Omental fat pad (tissue), 4 donors: Measurements from ENCODE around the gene GRB7. TPM values are rescaled to one million over a fixed set of nuclear protein-coding genes. Genes with fewer than 3 reads are reported as not detected.
"Not testable (repeated sequence)": the region's sequence is repeated elsewhere in the genome, so short reads cannot be mapped to it uniquely, and the experiment has no call there.

Experiments
- ATAC-seq: fragments of 150-250 bp; one replicate; pipeline ENCODE4 v1.9.1; 2016; ENCODE audit warnings: mild to moderate bottlenecking, moderate library complexity; ENCODE audit not compliant: low FRiP score
- DNase-seq: peaks from one replicate; pipeline ENCODE4 v3.0.0-alpha.2; 2019; ENCODE audit warnings: low spot score
- CTCF ChIP-seq, 3 donors: fragments of 450-650 bp; IDR thresholded peaks; one replicate each; pipeline ENCODE4 v1.5.1; 2016 to 2017; ENCODE audit warnings: antibody characterized with exemption in 3 of 3, mild to moderate bottlenecking in 3 of 3, moderate library complexity in 2 of 3
- total RNA-seq, 4 donors: library from RNA; depleted of rRNA; stranded (reverse); fragments of >200 nt; gene quantifications; one replicate each; pipeline ENCODE4 v1.1.0, GENCODE V29; 2016

Gene GRB7
- total RNA-seq, 4 donors from 2014 or later: 13.0 to 19.3 (median 14.0) TPM; not detected in 1

GRCh38 chr17:39763051-39763820 lies 25.5 kb downstream of the GRB7 start:
- TF ChIP-seq CTCF (IDR thresholded peaks at IDR 0.05): no peak
- ATAC-seq (no peak), DNase-seq (no peak)

GRCh38 chr17:39764171-39764570 lies 26.4 kb downstream of the GRB7 start:
- not testable (repeated sequence) for ATAC-seq, DNase-seq

- DNase-seq (no peak), ATAC-seq (no peak)
- TF ChIP-seq CTCF (IDR thresholded peaks at IDR 0.05): no peak
Observed at GRCh38 chr17:39765175-39765574, 27.4 kb downstream of the GRB7 start.

GRCh38 chr17:39765766-39766165 lies 28.0 kb downstream of the GRB7 start:
- DNase-seq: no peak
- TF ChIP-seq CTCF (IDR thresholded peaks at IDR 0.05): no peak
- no peak for ATAC-seq

- DNase-seq (no peak), ATAC-seq (no peak)
- TF ChIP-seq CTCF (IDR thresholded peaks at IDR 0.05): no peak
Observed at GRCh38 chr17:39767147-39767546, 29.4 kb downstream of the GRB7 start.

- DNase-seq (no peak), ATAC-seq (no peak)
- no peak for TF ChIP-seq CTCF (IDR thresholded peaks at IDR 0.05)
Observed at GRCh38 chr17:39769974-39770587, 32.3 kb downstream of the GRB7 start.

GRCh38 chr17:39772415-39772814 lies 34.7 kb downstream of the GRB7 start:
- TF ChIP-seq CTCF (IDR thresholded peaks at IDR 0.05): no peak
- ATAC-seq: no peak
- no peak for DNase-seq
